HepG2 (cell line): ENCODE data around the gene FAM24A. TPM values are rescaled to one million over a fixed set of nuclear protein-coding genes. Genes with fewer than 3 reads are reported as not detected.
A peak's percentile ranks its signal among the peaks of the same experiment; 100 is the strongest.

ENCODE experiments used
- BRD4 ChIP-seq: sonication (generic); formaldehyde crosslinking; IDR thresholded peaks from 2 replicates; pipeline ENCODE4 v1.4.0; 2020; ENCODE audit warnings: missing genetic modification reagents
- CAMTA2 ChIP-seq: sonication (generic); formaldehyde crosslinking; IDR thresholded peaks from 2 replicates; pipeline ENCODE4 v1.4.0; 2020; ENCODE audit warnings: mild to moderate bottlenecking, missing genetic modification reagents, borderline replicate concordance
- CBX1 ChIP-seq: IDR thresholded peaks from one replicate; pipeline ENCODE4 v1.6.1; 2016; ENCODE audit warnings: antibody characterized with exemption, low read depth
- CERS6 ChIP-seq: sonication (generic); formaldehyde crosslinking; IDR thresholded peaks from 2 replicates; pipeline ENCODE4 v1.5.0; 2020; ENCODE audit warnings: missing genetic modification reagents
- DMTF1 ChIP-seq: sonication (generic); formaldehyde crosslinking; IDR thresholded peaks from 2 replicates; pipeline ENCODE4 v1.4.0; 2020; ENCODE audit warnings: mild to moderate bottlenecking, missing genetic modification reagents
- GMEB2 ChIP-seq: IDR thresholded peaks from 2 replicates; pipeline ENCODE4 v1.6.1; 2016; ENCODE audit warnings: missing biosample characterization, missing genetic modification reagents, low read depth
- MAX ChIP-seq: IDR thresholded peaks from 2 replicates; pipeline ENCODE4 v1.6.1; 2012; ENCODE audit warnings: inconsistent platforms
- MXD4 ChIP-seq: IDR thresholded peaks from 2 replicates; pipeline ENCODE4 v1.6.1; 2016; ENCODE audit warnings: mild to moderate bottlenecking, missing biosample characterization, missing genetic modification reagents
- NR1H2 ChIP-seq: sonication (generic); formaldehyde crosslinking; IDR thresholded peaks from 2 replicates; pipeline ENCODE4 v1.8.1; 2022; ENCODE audit warnings: low read depth, missing genetic modification reagents, borderline replicate concordance
- PBX3 ChIP-seq: sonication (generic); formaldehyde crosslinking; IDR thresholded peaks from 2 replicates; pipeline ENCODE4 v1.8.1; 2023; ENCODE audit warnings: missing genetic modification reagents, inconsistent platforms, borderline replicate concordance
- RBM39 ChIP-seq: fragments of 200-400 bp; formaldehyde crosslinking; IDR thresholded peaks from one replicate; pipeline ENCODE4 v1.6.1; 2018; ENCODE audit warnings: antibody characterized with exemption, mild to moderate bottlenecking, low read depth, low read length; ENCODE audit not compliant: poor library complexity, severe bottlenecking
- TAF1 ChIP-seq: sonication (generic); formaldehyde crosslinking; IDR thresholded peaks from 2 replicates; pipeline ENCODE4 v1.4.0; 2020; ENCODE audit warnings: missing genetic modification reagents
- U2AF1 ChIP-seq: fragments of 200-400 bp; formaldehyde crosslinking; optimal IDR thresholded peaks from 2 replicates; pipeline ENCODE3; 2017; ENCODE audit warnings: mild to moderate bottlenecking, low read depth, low read length
- ZBTB10 ChIP-seq: sonication (generic); formaldehyde crosslinking; IDR thresholded peaks from 2 replicates; pipeline ENCODE4 v1.4.0; 2020; ENCODE audit warnings: missing genetic modification reagents, borderline replicate concordance
- ZNF337 ChIP-seq: sonication (generic); formaldehyde crosslinking; IDR thresholded peaks from 2 replicates; pipeline ENCODE4 v1.5.1; 2020; ENCODE audit warnings: missing genetic modification reagents, low read depth, mild to moderate bottlenecking, borderline replicate concordance
- ZNF562 ChIP-seq: sonication (generic); formaldehyde crosslinking; IDR thresholded peaks from 2 replicates; pipeline ENCODE4 v1.8.0; 2022; ENCODE audit warnings: missing genetic modification reagents, borderline replicate concordance
- ZNF792 ChIP-seq: IDR thresholded peaks from 2 replicates; pipeline ENCODE4 v1.6.1; 2016
- ZNF816 ChIP-seq: sonication (generic); formaldehyde crosslinking; IDR thresholded peaks from 2 replicates; pipeline ENCODE4 v1.8.0; 2022; ENCODE audit warnings: missing genetic modification reagents, mild to moderate bottlenecking, borderline replicate concordance
- ZNF841 ChIP-seq: sonication (generic); formaldehyde crosslinking; IDR thresholded peaks from 2 replicates; pipeline ENCODE4 v1.8.1; 2023; ENCODE audit warnings: missing genetic modification reagents, borderline replicate concordance
- polyA plus RNA-seq, 8 experiments: library from polyadenylated mRNA; depleted of rRNA in 3 of 8; stranded (reverse) in 7 of 8; unstranded in 1 of 8; fragments of >200 nt; fragmentation: Illumina TruSeq in 4 of 8; extraction: Trizol in 4 of 8; gene quantifications; 2 replicates each; pipeline versions ENCODE4 v1.2.1 to v1.2.3, GENCODE V29; 2011 to 2016; ENCODE audit warnings: low read depth in 4 of 8, missing spikeins in 1 of 8, mixed read lengths in 1 of 8; ENCODE audit not compliant: insufficient read depth in 1 of 8
- total RNA-seq, 5 experiments: library from RNA; depleted of rRNA; stranded (reverse); fragments of >200 nt; fragmentation: Illumina TruSeq; extraction: Trizol; gene quantifications; 2 replicates each; pipeline ENCODE4 v1.2.3, GENCODE V29; 2016; ENCODE audit warnings: low read depth in 1 of 5

FAM24A gene
- total and polyA plus RNA-seq, 2 of the 13 experiments (the other 11 are each of a cell fraction or from before 2014, with no cell fraction given), result not detected

- TF ChIP-seq ZBTB10 (CRISPR knock-in tag) (no peak; the same call in 1 of the 2 replicates), NR1H2 (CRISPR knock-in tag) (peak; percentile 79; the same call in 1 of the 2 replicates), U2AF1 (peak; percentile 92), DMTF1 (CRISPR knock-in tag) (no peak), TAF1 (CRISPR knock-in tag) (peak; percentile 92), ZNF841 (CRISPR knock-in tag) (no peak), CERS6 (CRISPR knock-in tag) (peak; percentile 89; the same call in 1 of the 2 replicates), RBM39 (peak; percentile 92), ZNF816 (no peak; the same call in 1 of the 2 replicates), MXD4 (CRISPR knock-in tag) (peak; percentile 82), MAX (peak; percentile 100), BRD4 (CRISPR knock-in tag) (peak; percentile 62; the same call in 1 of the 2 replicates), CBX1 (peak; percentile 95), ZNF562 (no peak; the same call in 1 of the 2 replicates), GMEB2 (CRISPR knock-in tag) (0 out of 2 replicates have a peak, but pooled peaks have one; percentile 22), PBX3 (0 out of 2 replicates have a peak, but pooled peaks have one; percentile 68), ZNF792 (peak; percentile 94), CAMTA2 (CRISPR knock-in tag) (0 out of 2 replicates have a peak, but pooled peaks have one; percentile 82), ZNF337 (no peak)
Observed at GRCh38 chr10:122953902-122954730, 43.7 kb downstream of the FAM24A start, which contains the start of gene C10orf88 (continued).
